SK-N-SH treated with all-trans-retinoic acid at 6 μM for 48 hours (cell line): ENCODE data around the gene HEPACAM2.

ENCODE experiments used
- ATAC-seq: fragments of 200-7000 bp; cut with Tn5 transposase; 3 replicates; pipeline ENCODE4 v1.9.1; 2020; ENCODE audit warnings: mild to moderate bottlenecking, moderate library complexity
- ARNTL ChIP-seq: fragments of 450-650 bp; formaldehyde crosslinking; IDR thresholded peaks from 2 replicates; pipeline ENCODE4 v1.5.0; 2020; ENCODE audit warnings: low read depth, mild to moderate bottlenecking, moderate library complexity, borderline replicate concordance
- BACH2 ChIP-seq: fragments of 250-450 bp; sonication (Bioruptor Pico); IDR thresholded peaks from 2 replicates; pipeline ENCODE4 v1.9.0; 2021; ENCODE audit warnings: mild to moderate bottlenecking, borderline replicate concordance
- CSDC2 ChIP-seq: fragments of 250-450 bp; sonication (Bioruptor Pico); IDR thresholded peaks from 2 replicates; pipeline ENCODE4 v1.5.0; 2020; ENCODE audit warnings: mild to moderate bottlenecking, moderate library complexity
- ESRRG ChIP-seq: fragments of 250-450 bp; sonication (Bioruptor Pico); IDR thresholded peaks from 2 replicates; pipeline ENCODE4 v1.6.1; 2021; ENCODE audit warnings: mild to moderate bottlenecking
- GLIS3 ChIP-seq: fragments of 250-450 bp; sonication (Bioruptor Pico); IDR thresholded peaks from 2 replicates; pipeline ENCODE4 v1.5.0; 2020; ENCODE audit warnings: mild to moderate bottlenecking, moderate library complexity
- ISL1 ChIP-seq: fragments of 250-450 bp; sonication (Bioruptor Pico); IDR thresholded peaks from 2 replicates; pipeline ENCODE4 v2.1.2; 2022; ENCODE audit warnings: mild to moderate bottlenecking, moderate library complexity
- OSR1 ChIP-seq: fragments of 250-450 bp; sonication (Bioruptor Pico); IDR thresholded peaks from 2 replicates; pipeline ENCODE4 v1.8.0; 2022; ENCODE audit warnings: moderate library complexity, mild to moderate bottlenecking, inconsistent platforms
- POU6F1 ChIP-seq: fragments of 250-450 bp; sonication (Bioruptor Pico); IDR thresholded peaks from 2 replicates; pipeline ENCODE4 v1.8.0; 2021; ENCODE audit warnings: low read depth, mild to moderate bottlenecking, moderate library complexity, borderline replicate concordance
- PPARA ChIP-seq: fragments of 250-450 bp; sonication (Bioruptor Pico); IDR thresholded peaks from 2 replicates; pipeline ENCODE4 v1.5.0; 2020; ENCODE audit warnings: mild to moderate bottlenecking, borderline replicate concordance
- RARB ChIP-seq: fragments of 250-450 bp; sonication (Bioruptor Pico); IDR thresholded peaks from 2 replicates; pipeline ENCODE4 v1.8.0; 2021; ENCODE audit warnings: mild to moderate bottlenecking, moderate library complexity
- SNAI2 ChIP-seq: fragments of 250-450 bp; sonication (Bioruptor Pico); IDR thresholded peaks from 2 replicates; pipeline ENCODE4 v1.5.0; 2020; ENCODE audit warnings: mild to moderate bottlenecking, moderate library complexity
- TCF4 ChIP-seq: fragments of 250-450 bp; sonication (Bioruptor Pico); IDR thresholded peaks from 2 replicates; pipeline ENCODE4 v1.8.0; 2021; ENCODE audit warnings: mild to moderate bottlenecking, moderate library complexity, borderline replicate concordance
- TOX ChIP-seq: fragments of 250-450 bp; sonication (Bioruptor Pico); IDR thresholded peaks from 2 replicates; pipeline ENCODE4 v1.8.0; 2021; ENCODE audit warnings: mild to moderate bottlenecking, moderate library complexity, borderline replicate concordance
- TSHZ2 ChIP-seq: fragments of 250-450 bp; sonication (Bioruptor Pico); IDR thresholded peaks from 2 replicates; pipeline ENCODE4 v1.5.0; 2020; ENCODE audit warnings: mild to moderate bottlenecking, moderate library complexity
- ZC3H10 ChIP-seq: fragments of 250-450 bp; sonication (Bioruptor Pico); IDR thresholded peaks from 2 replicates; pipeline ENCODE4 v1.5.1; 2021; ENCODE audit warnings: mild to moderate bottlenecking, moderate library complexity
- ZFP3 ChIP-seq: fragments of 250-450 bp; sonication (Bioruptor Pico); IDR thresholded peaks from 2 replicates; pipeline ENCODE4 v1.5.0; 2020; ENCODE audit warnings: mild to moderate bottlenecking, moderate library complexity
- ZFP30 ChIP-seq: fragments of 450-650 bp; formaldehyde crosslinking; IDR thresholded peaks from 2 replicates; pipeline ENCODE4 v1.5.0; 2022; ENCODE audit warnings: mild to moderate bottlenecking, moderate library complexity
- ZNF565 ChIP-seq: fragments of 450-650 bp; formaldehyde crosslinking; conservative IDR thresholded peaks from 2 replicates; pipeline ENCODE4 v1.5.0; 2020; ENCODE audit warnings: low read depth, mild to moderate bottlenecking, moderate library complexity
- ZNF70 ChIP-seq: fragments of 450-650 bp; formaldehyde crosslinking; IDR thresholded peaks from 2 replicates; pipeline ENCODE4 v1.5.0; 2020; ENCODE audit warnings: mild to moderate bottlenecking, moderate library complexity
- ZNF8 ChIP-seq: fragments of 450-650 bp; formaldehyde crosslinking; IDR thresholded peaks from 2 replicates; pipeline ENCODE4 v1.5.0; 2020; ENCODE audit warnings: mild to moderate bottlenecking, moderate library complexity
- TF ChIP-seq, protein P1 (sequence below): fragments of 250-450 bp; sonication (Bioruptor Pico); IDR thresholded peaks from 2 replicates; pipeline ENCODE4 v1.8.0; 2020; ENCODE audit warnings: mild to moderate bottlenecking, moderate library complexity, borderline replicate concordance
- TF ChIP-seq, protein P2 (sequence below): fragments of 250-450 bp; sonication (Bioruptor Pico); IDR thresholded peaks from 2 replicates; pipeline ENCODE4 v1.5.1; 2021; ENCODE audit warnings: mild to moderate bottlenecking, moderate library complexity

Gene HEPACAM2

GRCh38 chr7:93176992-93177580, 49.2 kb downstream of the HEPACAM2 start:
- ATAC-seq: no peak
- TF ChIP-seq ZFP3 (no peak), ZNF565 (CRISPR knock-in tag) (no peak), BACH2 (CRISPR knock-in tag) (no peak), RARB (CRISPR knock-in tag) (no peak), TOX (CRISPR knock-in tag) (no peak), ZNF70 (CRISPR knock-in tag) (no peak), SNAI2 (CRISPR knock-in tag) (no peak), TCF4 (CRISPR knock-in tag) (no peak), PPARA (CRISPR knock-in tag) (no peak), POU6F1 (no peak), OSR1 (CRISPR knock-in tag) (no peak), TSHZ2 (CRISPR knock-in tag) (no peak), CSDC2 (CRISPR knock-in tag) (no peak), ZFP30 (CRISPR knock-in tag) (no peak), ISL1 (CRISPR knock-in tag) (no peak), ARNTL (no peak), ESRRG (CRISPR knock-in tag) (no peak)
- TF ChIP-seq, protein P1, sequence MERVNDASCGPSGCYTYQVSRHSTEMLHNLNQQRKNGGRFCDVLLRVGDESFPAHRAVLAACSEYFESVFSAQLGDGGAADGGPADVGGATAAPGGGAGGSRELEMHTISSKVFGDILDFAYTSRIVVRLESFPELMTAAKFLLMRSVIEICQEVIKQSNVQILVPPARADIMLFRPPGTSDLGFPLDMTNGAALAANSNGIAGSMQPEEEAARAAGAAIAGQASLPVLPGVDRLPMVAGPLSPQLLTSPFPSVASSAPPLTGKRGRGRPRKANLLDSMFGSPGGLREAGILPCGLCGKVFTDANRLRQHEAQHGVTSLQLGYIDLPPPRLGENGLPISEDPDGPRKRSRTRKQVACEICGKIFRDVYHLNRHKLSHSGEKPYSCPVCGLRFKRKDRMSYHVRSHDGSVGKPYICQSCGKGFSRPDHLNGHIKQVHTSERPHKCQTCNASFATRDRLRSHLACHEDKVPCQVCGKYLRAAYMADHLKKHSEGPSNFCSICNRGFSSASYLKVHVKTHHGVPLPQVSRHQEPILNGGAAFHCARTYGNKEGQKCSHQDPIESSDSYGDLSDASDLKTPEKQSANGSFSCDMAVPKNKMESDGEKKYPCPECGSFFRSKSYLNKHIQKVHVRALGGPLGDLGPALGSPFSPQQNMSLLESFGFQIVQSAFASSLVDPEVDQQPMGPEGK (CRISPR knock-in tag): no peak
- TF ChIP-seq, protein P2, sequence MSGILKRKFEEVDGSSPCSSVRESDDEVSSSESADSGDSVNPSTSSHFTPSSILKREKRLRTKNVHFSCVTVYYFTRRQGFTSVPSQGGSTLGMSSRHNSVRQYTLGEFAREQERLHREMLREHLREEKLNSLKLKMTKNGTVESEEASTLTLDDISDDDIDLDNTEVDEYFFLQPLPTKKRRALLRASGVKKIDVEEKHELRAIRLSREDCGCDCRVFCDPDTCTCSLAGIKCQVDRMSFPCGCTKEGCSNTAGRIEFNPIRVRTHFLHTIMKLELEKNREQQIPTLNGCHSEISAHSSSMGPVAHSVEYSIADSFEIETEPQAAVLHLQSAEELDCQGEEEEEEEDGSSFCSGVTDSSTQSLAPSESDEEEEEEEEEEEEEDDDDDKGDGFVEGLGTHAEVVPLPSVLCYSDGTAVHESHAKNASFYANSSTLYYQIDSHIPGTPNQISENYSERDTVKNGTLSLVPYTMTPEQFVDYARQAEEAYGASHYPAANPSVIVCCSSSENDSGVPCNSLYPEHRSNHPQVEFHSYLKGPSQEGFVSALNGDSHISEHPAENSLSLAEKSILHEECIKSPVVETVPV (CRISPR knock-in tag): no peak

- ATAC-seq: no peak
Observed at GRCh38 chr7:93175219-93175618, 51.0 kb downstream of the HEPACAM2 start.

GRCh38 chr7:93172683-93173082, 53.6 kb downstream of the HEPACAM2 start:
- no peak for ATAC-seq
- TF ChIP-seq, protein P2 (CRISPR knock-in tag): no peak
- TF ChIP-seq POU6F1: no peak
- TF ChIP-seq BACH2 (CRISPR knock-in tag): no peak
- TF ChIP-seq ESRRG (CRISPR knock-in tag): no peak
- TF ChIP-seq ZFP30 (CRISPR knock-in tag): no peak
- no peak for TF ChIP-seq ZNF565 (CRISPR knock-in tag)
- TF ChIP-seq SNAI2 (CRISPR knock-in tag): no peak
- no peak for TF ChIP-seq TCF4 (CRISPR knock-in tag)
- no peak for TF ChIP-seq ZC3H10 (CRISPR knock-in tag)
- no peak for TF ChIP-seq GLIS3 (CRISPR knock-in tag)
- TF ChIP-seq ARNTL: no peak
- no peak for TF ChIP-seq TSHZ2 (CRISPR knock-in tag)
- no peak for TF ChIP-seq TOX (CRISPR knock-in tag)
- TF ChIP-seq ZFP3: no peak
- TF ChIP-seq ZNF8 (CRISPR knock-in tag): no peak

More at GRCh38 chr7:93175219-93175618, 51.0 kb downstream of the HEPACAM2 start:
- TF ChIP-seq RARB (CRISPR knock-in tag) (no peak), SNAI2 (CRISPR knock-in tag) (no peak), ZC3H10 (CRISPR knock-in tag) (no peak), ZFP30 (CRISPR knock-in tag) (no peak), ISL1 (CRISPR knock-in tag) (no peak)
